Upper lobe of left lung (tissue), 6 donors: Measurements from ENCODE around the gene SLC5A7. TPM values are rescaled to one million over a fixed set of nuclear protein-coding genes. Genes with fewer than 3 reads are reported as not detected.

Experiments used
- ATAC-seq, 2 donors: fragments of 200-7000 bp; cut with Tn5 transposase; one replicate each; pipeline ENCODE4 v1.9.1; 2022; ENCODE audit warnings: mild to moderate bottlenecking in 2 of 2, moderate library complexity in 2 of 2; ENCODE audit not compliant: low FRiP score in 2 of 2
- DNase-seq, 2 donors: peaks; one replicate each; pipeline ENCODE4 v3.0.0-alpha.2; 2019 to 2020
- H3K27ac ChIP-seq, 4 donors: fragments of 200-600 bp; sonication (generic); one replicate each; pipeline ENCODE4 v1.5.1; 2016 to 2019
- H3K27me3 ChIP-seq, 4 donors: fragments of 200-600 bp; sonication (generic); one replicate each; pipeline ENCODE4 v1.5.1; 2017 to 2019
- H3K36me3 ChIP-seq, 4 donors: fragments of 200-600 bp; sonication (generic); one replicate each; pipeline ENCODE4 v1.5.1; 2016 to 2019
- H3K4me1 ChIP-seq, 4 donors: fragments of 200-600 bp; sonication (generic); one replicate each; pipeline ENCODE4 v1.5.1; 2018 to 2019
- H3K4me3 ChIP-seq, 4 donors: fragments of 200-600 bp; sonication (generic); one replicate each; pipeline ENCODE4 v1.5.1; 2017 to 2019; ENCODE audit warnings: mild to moderate bottlenecking in 2 of 4, moderate library complexity in 1 of 4
- H3K9me3 ChIP-seq, 4 donors: fragments of 200-600 bp; sonication (generic); one replicate each; pipeline ENCODE4 v1.5.1; 2018 to 2019
- CTCF ChIP-seq, 6 experiments: fragments of 450-650 bp in 4 of 6; fragments of 200-600 bp in 2 of 6; sonication (generic) in 2 of 6; IDR thresholded peaks; one replicate each; pipeline ENCODE4 v1.5.1; 2016 to 2019; ENCODE audit warnings: antibody characterized with exemption in 6 of 6
- EP300 ChIP-seq, 4 donors: sonication (generic); formaldehyde crosslinking; IDR thresholded peaks; one replicate each; pipeline ENCODE4 v1.5.1; 2017; ENCODE audit warnings: antibody characterized with exemption in 4 of 4, control low read depth in 2 of 4
- POLR2A ChIP-seq, 4 donors: fragments of 450-650 bp; IDR thresholded peaks; one replicate each; pipeline ENCODE4 v1.5.1; 2016 to 2017; ENCODE audit warnings: antibody characterized with exemption in 4 of 4, mild to moderate bottlenecking in 2 of 4
- POLR2AphosphoS5 ChIP-seq, 2 donors: sonication (generic); formaldehyde crosslinking; IDR thresholded peaks; one replicate each; pipeline ENCODE4 v1.5.1; 2017; ENCODE audit warnings: antibody characterized with exemption in 2 of 2
- WGBS, 2 donors: methylation state at CpG; one replicate each; pipeline ENCODE4 v1.1.5; 2017 to 2018; 5-methylcytosine and 5-hydroxymethylcytosine counted together
- total RNA-seq, 6 donors: library from RNA; depleted of rRNA in 4 of 6; stranded (reverse); fragments of >200 nt in 4 of 6; gene quantifications; one replicate each; pipeline versions ENCODE4 v1.1.0 to v1.2.1, GENCODE V29; 2016 to 2021
- donor health status: DM: no; HTN: no; CAD: no; lungs with moderate emphysema.
- donor health status: DM: no; HTN: yes; CAD: no; lungs with severe emphysema.

Gene SLC5A7
- total RNA-seq, 6 donors from 2014 or later: 0.33 to 1.3 (median 0.69) TPM; not detected in 2

GRCh38 chr2:108013305-108013704, 27.0 kb downstream of the SLC5A7 start:
- 83 to 84% methylated on average over 1 of the region's 1 CpG for WGBS, 2 donors
- Histone ChIP-seq H3K4me1 (no peaks in the 10 kb centered on the region), H3K4me3 (no peak overlapping the region), H3K27me3 (no peaks in the 10 kb centered on the region), H3K9me3 (peaks cover 4 to 19% (median 14%) of the 10 kb centered on the region in 4 donors), H3K27ac (no peak overlapping the region), H3K36me3 (no peaks in the 10 kb centered on the region)
- ATAC-seq (no peak), DNase-seq (no peak)
- TF ChIP-seq EP300 (IDR thresholded peaks at IDR 0.05) (no peak), CTCF (IDR thresholded peaks at IDR 0.05) (no peak)

- no peaks in the 10 kb centered on the region for H3K4me1 ChIP-seq
- H3K4me3 ChIP-seq: no peak overlapping the region
- H3K27ac ChIP-seq: no peak overlapping the region
- H3K27me3 ChIP-seq: no peaks in the 10 kb centered on the region
- ATAC-seq (no peak), DNase-seq (no peak)
- H3K36me3 ChIP-seq: no peaks in the 10 kb centered on the region
- no peak for TF ChIP-seq CTCF (IDR thresholded peaks at IDR 0.05)
- no peak for TF ChIP-seq POLR2AphosphoS5 (IDR thresholded peaks at IDR 0.05)
- no peak for TF ChIP-seq EP300 (IDR thresholded peaks at IDR 0.05)
- no peak for TF ChIP-seq POLR2A (IDR thresholded peaks at IDR 0.05)
- H3K9me3 ChIP-seq: no peaks in the 10 kb centered on the region
Measured at GRCh38 chr2:108022628-108023027, 36.3 kb downstream of the SLC5A7 start.

GRCh38 chr2:108023776-108024175, 37.5 kb downstream of the SLC5A7 start:
- WGBS, 2 donors: 78 to 81% methylated on average over 4 of the region's 4 CpGs

GRCh38 chr2:108026092-108026794, 39.9 kb downstream of the SLC5A7 start:
- H3K36me3 ChIP-seq: no peaks in the 10 kb centered on the region
- no peaks in the 10 kb centered on the region for H3K9me3 ChIP-seq
- H3K27me3 ChIP-seq: no peaks in the 10 kb centered on the region
- H3K27ac ChIP-seq: no peak overlapping the region
- H3K4me1 ChIP-seq: no peaks in the 10 kb centered on the region
- ATAC-seq (no peak), DNase-seq (no peak)
- no peak overlapping the region for H3K4me3 ChIP-seq
- 92 to 94% methylated on average over 1 of the region's 1 CpG for WGBS, 2 donors
- TF ChIP-seq EP300 (IDR thresholded peaks at IDR 0.05) (no peak), CTCF (IDR thresholded peaks at IDR 0.05) (no peak), POLR2A (IDR thresholded peaks at IDR 0.05) (no peak), POLR2AphosphoS5 (IDR thresholded peaks at IDR 0.05) (no peak)

More at GRCh38 chr2:108023776-108024175, 37.5 kb downstream of the SLC5A7 start:
- Histone ChIP-seq H3K36me3 (no peaks in the 10 kb centered on the region), H3K4me3 (no peak overlapping the region), H3K27me3 (no peaks in the 10 kb centered on the region), H3K27ac (no peak overlapping the region), H3K4me1 (no peaks in the 10 kb centered on the region), H3K9me3 (no peaks in the 10 kb centered on the region)
- DNase-seq (no peak), ATAC-seq (no peak)
- no peak for TF ChIP-seq EP300 (IDR thresholded peaks at IDR 0.05)

- Histone ChIP-seq H3K27ac (no peak overlapping the region), H3K9me3 (no peaks in the 10 kb centered on the region), H3K4me3 (no peak overlapping the region), H3K27me3 (no peaks in the 10 kb centered on the region), H3K4me1 (no peaks in the 10 kb centered on the region), H3K36me3 (no peaks in the 10 kb centered on the region)
- no peak for DNase-seq
- ATAC-seq: no peak
- TF ChIP-seq POLR2A (IDR thresholded peaks at IDR 0.05) (no peak), EP300 (IDR thresholded peaks at IDR 0.05) (no peak), CTCF (IDR thresholded peaks at IDR 0.05) (no peak), POLR2AphosphoS5 (IDR thresholded peaks at IDR 0.05) (no peak)
- 89 to 92% methylated on average over 2 of the region's 2 CpGs for WGBS, 2 donors
Measured at GRCh38 chr2:108029496-108029895, 43.2 kb downstream of the SLC5A7 start.
